DMS79 treated with DMSO at 0.1 percent for 48 hours (cell line): ENCODE results near the gene LOX.
"Not testable (repeated sequence)": the region's sequence is repeated elsewhere in the genome, so short reads cannot be mapped to it uniquely, and the experiment has no call there.

Experiments used
- DNase-seq: peaks from one replicate; lab custom pipeline; 2025; lab: John Stamatoyannopoulos, UW

LOX gene

GRCh38 chr5:122099060-122099790, 21.2 kb upstream of the LOX start:
- no peak for DNase-seq

DNA sequence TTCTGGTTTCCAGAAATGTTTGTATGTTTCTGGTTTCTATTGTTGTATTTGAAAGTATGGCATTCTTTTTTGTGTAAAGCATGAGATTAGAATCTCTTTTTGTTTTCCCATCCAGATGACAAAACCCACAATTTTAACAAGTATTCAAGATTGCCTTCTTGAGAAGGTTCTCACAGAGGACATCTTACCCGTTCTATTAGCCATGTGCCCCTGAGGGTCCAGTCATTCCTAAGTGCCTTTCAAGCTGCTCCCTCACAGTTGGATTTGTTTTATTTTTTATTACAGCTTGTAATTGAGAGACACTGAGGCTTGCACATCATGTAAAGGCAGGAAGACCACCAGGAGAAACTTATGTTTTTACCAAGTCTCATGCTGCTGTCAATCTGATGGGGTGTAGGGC, 19.3 kb upstream of the LOX start:
- DNase-seq = no peak

DNA sequence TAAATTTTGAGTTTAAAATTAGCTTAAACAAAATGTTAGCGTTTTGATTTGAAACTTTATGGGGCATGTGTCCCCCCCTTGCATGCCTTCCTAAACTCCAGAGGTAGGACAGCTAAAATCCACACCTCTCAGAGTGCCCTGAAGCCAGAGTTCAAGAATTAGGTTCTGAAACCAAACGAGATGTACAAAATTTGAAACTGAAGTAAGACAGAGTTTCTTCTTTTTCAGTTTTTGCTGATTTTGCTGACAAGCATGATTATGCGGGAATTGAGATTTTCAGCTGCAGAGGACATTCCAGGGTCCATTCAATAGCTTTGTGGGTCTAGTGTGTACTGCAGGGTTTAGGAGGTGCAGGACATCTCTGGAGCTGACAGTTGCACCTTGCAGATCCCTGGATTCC, 17.1 kb upstream of the LOX start:
- DNase-seq = no peak

DNA sequence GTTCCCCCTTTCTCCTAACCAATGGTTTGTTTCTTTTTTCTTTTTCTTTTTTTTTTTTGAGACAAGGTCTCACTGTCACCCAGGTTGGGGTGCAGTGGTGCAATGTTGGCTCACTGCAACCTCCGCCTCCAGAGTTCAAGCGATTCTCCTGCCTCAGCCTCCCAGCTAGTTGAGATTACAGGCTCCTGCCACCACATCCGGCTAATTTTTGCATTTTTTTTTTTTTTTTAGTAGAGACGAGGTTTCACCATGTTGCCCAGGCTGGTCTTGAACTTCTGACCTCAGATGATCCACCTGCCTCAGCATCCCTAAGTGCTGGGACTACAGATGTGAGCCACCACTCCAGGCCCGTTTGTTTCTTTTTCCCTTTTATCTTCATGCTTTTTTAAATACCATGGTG, 16.2 kb upstream of the LOX start:
- DNase-seq = not testable (repeated sequence)

GRCh38 chr5:122093415-122094180, 15.5 kb upstream of the LOX start:
- DNase-seq = no peak

GRCh38 chr5:122091936-122092600, 14.0 kb upstream of the LOX start:
- DNase-seq = no peak

DNA sequence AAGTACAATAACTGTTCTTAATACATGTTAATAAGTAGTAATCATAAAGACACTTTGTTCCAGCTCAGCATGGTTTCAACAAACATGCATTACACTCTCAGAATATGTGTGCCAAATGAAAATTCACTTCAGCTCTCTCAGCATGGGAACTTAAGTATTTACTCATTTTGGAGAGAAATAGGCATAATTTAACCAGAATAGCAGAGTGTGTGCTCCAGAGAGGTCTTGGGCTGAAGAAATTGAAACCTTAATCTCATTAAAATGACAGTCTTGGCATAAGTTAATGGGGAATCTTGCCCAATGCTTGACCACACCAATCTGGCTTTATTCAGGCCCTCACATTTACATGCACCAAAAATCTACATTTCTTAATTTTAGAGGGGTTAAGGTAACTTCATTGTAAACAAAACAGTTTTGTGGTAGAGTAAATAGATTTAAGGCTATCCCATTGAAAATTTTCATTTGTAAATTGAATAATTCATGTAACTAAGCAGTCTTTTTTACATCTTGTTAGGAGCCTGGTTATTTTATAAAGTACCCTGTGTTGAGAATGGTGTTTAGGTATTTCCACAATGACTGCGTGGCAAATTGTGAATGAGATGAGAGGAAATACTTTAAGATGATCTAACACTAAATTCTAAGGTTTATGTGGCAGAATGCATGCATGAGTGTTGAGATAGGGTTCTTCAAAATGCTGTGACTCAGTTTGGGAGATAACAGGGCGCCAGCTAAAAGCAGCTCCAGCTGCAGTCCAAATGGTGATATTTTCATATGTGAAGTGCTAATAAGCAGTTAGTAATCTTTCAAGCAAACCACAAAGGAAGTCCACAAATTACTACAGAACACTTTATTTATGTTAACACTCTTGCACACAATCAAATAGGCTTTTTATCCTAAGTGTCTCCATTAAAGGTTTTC, 11.3 kb upstream of the LOX start:
- DNase-seq = no peak

GRCh38 chr5:122085041-122085440, 7.0 kb upstream of the LOX start:
- no peak for DNase-seq

DNA sequence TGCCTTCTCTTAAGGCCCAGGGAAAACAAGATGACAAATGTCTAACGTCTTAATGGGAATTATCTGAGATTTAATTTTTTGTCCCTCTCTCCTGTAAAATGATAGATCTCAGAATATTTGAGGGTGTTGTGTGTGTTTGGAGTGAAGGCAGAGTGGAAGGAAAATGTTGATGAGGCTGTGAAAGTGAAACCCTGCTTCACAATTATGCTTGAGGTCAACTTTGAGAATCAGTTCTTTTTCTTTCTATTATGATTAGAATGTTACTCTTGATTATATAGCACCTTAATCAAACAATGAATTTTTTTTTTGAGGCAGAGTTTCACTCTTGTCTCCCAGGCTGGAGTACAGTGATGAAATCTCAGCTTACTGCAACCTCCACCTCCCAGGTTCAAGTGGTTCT, 5.5 kb upstream of the LOX start:
- DNase-seq = no peak

- no peak for DNase-seq
Measured at GRCh38 chr5:122081541-122081940, 3.5 kb upstream of the LOX start.

GRCh38 chr5:122077366-122078115, 518 bp downstream of the LOX start:
- DNase-seq = peak; percentile 7

DNA sequence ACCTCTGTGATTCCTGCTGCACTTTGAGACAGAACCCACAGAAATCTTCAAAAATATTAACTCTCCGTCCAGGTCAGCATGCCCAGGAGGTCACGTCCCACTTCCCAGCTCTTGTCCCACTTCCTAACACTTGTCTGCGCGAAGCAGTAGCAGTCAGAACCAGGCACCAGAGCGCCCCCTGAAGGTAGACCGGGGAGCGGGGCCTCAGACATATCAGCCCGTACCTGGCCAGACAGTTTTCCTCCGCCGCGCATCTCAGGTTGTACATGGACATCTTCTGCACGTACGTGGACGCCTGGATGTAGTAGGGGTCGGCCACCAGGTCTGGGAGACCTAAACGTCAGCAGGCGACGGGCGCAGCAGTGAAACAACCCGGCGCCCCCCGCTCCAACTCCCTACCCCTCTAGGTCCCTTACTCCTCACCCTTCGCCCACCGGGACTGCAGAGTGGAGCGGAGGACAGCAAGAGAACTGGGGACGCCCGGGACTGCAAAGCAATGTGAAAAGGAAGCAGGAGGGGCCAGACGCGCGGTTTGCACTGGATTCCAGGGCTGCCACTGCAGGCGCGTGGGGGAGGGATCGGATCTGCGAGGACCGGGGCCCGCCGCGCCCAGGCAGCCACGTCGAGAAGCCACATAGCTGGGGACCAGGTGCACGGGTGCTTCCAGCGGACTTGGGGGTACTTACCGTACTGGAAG, 1.2 kb downstream of the LOX start:
- peak; percentile 10 for DNase-seq

DNA sequence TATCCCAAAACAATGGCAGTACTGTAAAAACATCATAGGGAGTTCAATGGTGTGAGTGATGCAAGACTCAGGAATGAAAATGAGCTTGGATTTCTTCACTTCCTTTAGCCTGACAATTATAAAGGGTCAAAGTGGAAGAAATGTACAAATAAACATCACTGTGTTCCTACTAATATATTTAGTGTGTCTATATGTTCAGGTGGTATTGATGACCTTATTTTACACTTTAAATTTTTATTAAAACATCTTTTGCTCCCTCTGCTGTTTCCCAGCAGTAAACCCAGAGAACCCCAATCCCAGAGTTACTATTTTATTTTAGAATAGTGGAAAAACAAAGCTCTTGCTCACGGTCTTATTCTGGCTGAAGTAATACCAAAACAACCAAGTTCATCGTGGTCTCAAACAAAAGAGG, 2.0 kb downstream of the LOX start:
- no peak for DNase-seq

GRCh38 chr5:122073864-122074263, 4.2 kb downstream of the LOX start:
- DNase-seq = no peak

DNA sequence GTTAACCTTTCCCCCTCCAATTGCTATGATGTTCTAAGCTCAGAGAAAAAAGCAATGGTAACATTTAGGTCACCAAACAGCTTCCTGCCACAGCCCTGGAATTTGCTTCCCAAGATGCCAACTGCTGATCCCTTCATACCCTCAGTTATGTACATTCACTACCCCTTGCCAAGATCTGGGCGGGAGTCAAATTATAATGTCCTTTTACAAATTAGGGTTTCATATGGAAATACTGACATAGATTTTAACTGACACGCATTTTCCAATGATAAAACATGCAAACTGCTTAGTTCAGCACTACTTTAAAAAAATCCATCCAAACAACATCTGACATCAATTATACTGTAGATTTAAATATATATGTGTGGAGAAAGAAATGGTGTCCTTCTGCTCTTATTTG, 5.0 kb downstream of the LOX start:
- DNase-seq = no peak

DNA sequence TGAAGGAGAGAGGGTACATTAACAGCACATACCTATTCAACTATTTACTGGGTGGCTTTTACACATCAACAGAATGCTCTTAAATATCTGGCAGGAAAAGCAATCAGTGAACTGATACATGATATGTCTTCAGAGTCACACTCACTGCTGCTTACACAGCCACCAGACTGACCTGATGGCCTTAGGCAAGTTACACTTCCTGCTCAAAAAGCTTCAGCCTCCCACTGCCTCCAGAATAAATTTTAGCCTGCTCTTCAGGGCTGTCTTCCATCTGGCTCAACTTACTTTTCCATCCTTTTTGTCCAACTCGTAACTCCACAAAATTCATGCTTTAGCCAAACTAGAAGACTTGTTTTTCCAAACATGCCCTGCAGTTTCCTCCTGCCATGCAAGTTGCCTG, 10.7 kb downstream of the LOX start:
- no peak for DNase-seq

- no peak for DNase-seq
Measured at GRCh38 chr5:122064992-122065391, 13.1 kb downstream of the LOX start.

- no peak for DNase-seq
Measured at GRCh38 chr5:122063836-122064235, 14.2 kb downstream of the LOX start.

GRCh38 chr5:122062205-122062604, 15.9 kb downstream of the LOX start:
- no peak for DNase-seq

GRCh38 chr5:122056913-122057312, 21.1 kb downstream of the LOX start:
- DNase-seq = no peak

DNA sequence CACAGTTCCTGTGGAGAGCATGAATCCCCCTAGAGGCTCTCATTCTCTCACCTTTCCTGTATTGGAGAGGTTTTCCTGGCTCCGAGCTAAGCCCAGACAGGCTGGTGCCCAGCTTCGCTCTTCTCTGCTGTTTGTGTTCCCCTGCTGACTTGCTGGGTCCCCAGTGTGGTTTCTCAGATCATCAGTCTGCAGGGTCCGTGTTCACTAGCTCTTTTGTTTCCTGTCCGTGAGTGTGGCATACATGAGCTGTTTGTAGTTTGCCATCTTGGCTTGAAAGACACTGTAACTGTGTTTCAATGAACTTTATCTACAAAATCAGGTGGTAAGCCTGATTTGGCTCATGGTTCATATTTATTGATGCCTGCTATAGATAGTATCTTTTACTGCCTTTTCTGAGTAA, 23.8 kb downstream of the LOX start:
- no peak for DNase-seq
